Spleen (tissue), 11 donors: ENCODE measurements around the gene ABCA8. TPM values are rescaled to one million over a fixed set of nuclear protein-coding genes. Genes with fewer than 3 reads are reported as not detected.
"Not testable (repeated sequence)": the region's sequence is repeated elsewhere in the genome, so short reads cannot be mapped to it uniquely, and the experiment has no call there.

Experiments used
- DNase-seq: peaks from one replicate; pipeline ENCODE4 v3.0.0-alpha.2; 2020
- H3K27ac ChIP-seq, 8 donors: fragments of 200-600 bp; sonication (generic) in 7 of 8; 1 replicate in 4 of 8; 2 replicates in 4 of 8; pipeline versions ENCODE4 v1.5.0 to v1.8.0; 2016 to 2021; ENCODE audit warnings: inconsistent platforms in 4 of 8, mild to moderate bottlenecking in 4 of 8, moderate library complexity in 1 of 8
- H3K27me3 ChIP-seq, 7 donors: fragments of 200-600 bp; sonication (generic) in 6 of 7; replicated peaks in 1 of 7; 1 replicate in 4 of 7; 2 replicates in 3 of 7; pipeline versions ENCODE4 v1.5.0 to v1.8.0; 2016 to 2021; ENCODE audit warnings: inconsistent platforms in 3 of 7, mild to moderate bottlenecking in 1 of 7
- H3K36me3 ChIP-seq, 6 donors: fragments of 200-600 bp; sonication (generic) in 5 of 6; 1 replicate in 4 of 6; 2 replicates in 2 of 6; pipeline versions ENCODE4 v1.5.0 to v1.8.0; 2016 to 2021; ENCODE audit warnings: inconsistent platforms in 2 of 6
- H3K4me1 ChIP-seq, 6 donors: fragments of 200-600 bp; sonication (generic) in 5 of 6; 1 replicate in 3 of 6; 2 replicates in 3 of 6; pipeline versions ENCODE4 v1.5.0 to v1.8.0; 2016 to 2021; ENCODE audit warnings: inconsistent platforms in 3 of 6
- H3K4me3 ChIP-seq, 8 donors: fragments of 200-600 bp; sonication (generic) in 7 of 8; 1 replicate in 4 of 8; 2 replicates in 4 of 8; pipeline versions ENCODE4 v1.5.0 to v1.8.0; 2016 to 2021; ENCODE audit warnings: inconsistent platforms in 4 of 8, mild to moderate bottlenecking in 4 of 8, moderate library complexity in 2 of 8
- H3K9me3 ChIP-seq, 8 donors: fragments of 200-600 bp; sonication (generic) in 7 of 8; 1 replicate in 4 of 8; 2 replicates in 4 of 8; pipeline versions ENCODE4 v1.5.0 to v1.8.0; 2016 to 2021; ENCODE audit warnings: inconsistent platforms in 4 of 8
- CTCF ChIP-seq, 11 experiments: fragments of 200-600 bp in 7 of 11; fragments of 450-650 bp in 4 of 11; sonication (generic) in 4 of 11; IDR thresholded peaks in 8 of 11; conservative IDR thresholded peaks in 3 of 11; 1 replicate in 7 of 11; 2 replicates in 4 of 11; pipeline versions ENCODE4 v1.4.0 to v1.8.0; 2016 to 2021; ENCODE audit warnings: antibody characterized with exemption in 11 of 11, inconsistent platforms in 4 of 11, mild to moderate bottlenecking in 1 of 11
- POLR2A ChIP-seq, 3 donors: fragments of 450-650 bp; IDR thresholded peaks; one replicate each; pipeline ENCODE4 v1.5.1; 2017; ENCODE audit warnings: antibody characterized with exemption in 3 of 3, mild to moderate bottlenecking in 1 of 3
- POLR2AphosphoS5 ChIP-seq, 3 donors: sonication (generic); formaldehyde crosslinking; IDR thresholded peaks; one replicate each; pipeline ENCODE4 v1.5.1; 2017; ENCODE audit warnings: antibody characterized with exemption in 3 of 3
- WGBS, 5 donors: extraction: QIAGEN DNeasy Blood & Tissue Kit in 3 of 5; methylation state at CpG; one replicate each; pipeline versions ENCODE4 v1.1.5 to v1.1.7; 2013 to 2018; 5-methylcytosine and 5-hydroxymethylcytosine counted together
- intact Hi-C: fragments of 100-400 bp; cut with DNase I; formaldehyde crosslinking; loops from one replicate; pipeline ENCODE4 v1.15.0; 2023; ENCODE audit warnings: low total_unique reads
- polyA plus RNA-seq, 3 donors: library from polyadenylated mRNA; stranded (reverse); fragments of 200-250 nt; gene quantifications; one replicate each; pipeline ENCODE4 v1.2.1, GENCODE V29; 2013
- total RNA-seq, 7 donors: library from RNA; depleted of rRNA in 3 of 7; stranded (reverse); fragments of >200 nt in 3 of 7; fragmentation: NEBNext Ultra II Directional in 4 of 7; extraction: Animal tissue kit (Norgen Biotek cat#: 25700) in 4 of 7; gene quantifications; one replicate each; pipeline versions ENCODE4 v1.1.0 to v1.2.1, GENCODE V29; 2016 to 2021
- donor health status: healthy with polysubstance abuse.
- donor health status: DM: no; HTN: no; CAD: no; lungs with moderate emphysema.
- donor health status: DM: no; HTN: no; CAD: no.
- donor health status: Bipolar disorder and iron deficiency.
- donor health status: healthy.
- donor health status: DM: no; HTN: no; CAD: no.
- donor health status: DM: yes; HTN: yes; CAD: no.

The ABCA8 gene
- total and polyA plus RNA-seq, 10 donors = 1.1 to 89.4 (median 46.2) TPM

- Histone ChIP-seq H3K9me3 (no peaks in the 10 kb centered on the region), H3K4me1 (peaks cover 0 to 12% (median 3%) of the 10 kb centered on the region in 6 donors), H3K4me3 (no peak overlapping the region), H3K36me3 (no peaks in the 10 kb centered on the region), H3K27me3 (no peaks in the 10 kb centered on the region), H3K27ac (no peak overlapping the region)
- 47 to 66% (median 59%) methylated on average over 5 of the region's 5 CpGs for WGBS, 5 donors
- DNase-seq = no peak
- no peak for TF ChIP-seq POLR2A (IDR thresholded peaks at IDR 0.05)
- TF ChIP-seq POLR2AphosphoS5 (IDR thresholded peaks at IDR 0.05) = no peak
- no peak for TF ChIP-seq CTCF (IDR thresholded peaks at IDR 0.05 in 8 of 11, conservative IDR thresholded peaks at IDR 0.05 in 3 of 11)
- intact Hi-C loops = no loop called here
Measured at GRCh38 chr17:68969101-68969500, 13.9 kb upstream of the ABCA8 start.

- Histone ChIP-seq H3K4me3 (no peak overlapping the region), H3K4me1 (no peaks in the 10 kb centered on the region), H3K27me3 (no peaks in the 10 kb centered on the region), H3K9me3 (peaks cover 0 to 12% (median 3%) of the 10 kb centered on the region in 8 donors), H3K27ac (no peak overlapping the region), H3K36me3 (no peaks in the 10 kb centered on the region)
- 88 to 96% (median 95%) methylated on average over 4 of the region's 4 CpGs for WGBS, 5 donors
- DNase-seq = no peak
- no peak for TF ChIP-seq CTCF (IDR thresholded peaks at IDR 0.05 in 8 of 11, conservative IDR thresholded peaks at IDR 0.05 in 3 of 11)
- no peak for TF ChIP-seq POLR2AphosphoS5 (IDR thresholded peaks at IDR 0.05)
- TF ChIP-seq POLR2A (IDR thresholded peaks at IDR 0.05) = no peak
- intact Hi-C loops = no loop called here
Measured at GRCh38 chr17:68963958-68964357, 8.8 kb upstream of the ABCA8 start.

GRCh38 chr17:68961214-68961882 lies 6.2 kb upstream of the ABCA8 start:
- 71 to 82% (median 77%) methylated on average over 9 of the region's 9 CpGs for WGBS, 5 donors
- Histone ChIP-seq H3K36me3 (no peaks in the 10 kb centered on the region), H3K4me3 (no peak overlapping the region), H3K4me1 (no peaks in the 10 kb centered on the region), H3K9me3 (peaks cover 0 to 12% (median 3%) of the 10 kb centered on the region in 8 donors), H3K27ac (no peak overlapping the region), H3K27me3 (no peaks in the 10 kb centered on the region)
- intact Hi-C loops = no loop called here
- DNase-seq = no peak
- TF ChIP-seq POLR2A (IDR thresholded peaks at IDR 0.05) (no peak), POLR2AphosphoS5 (IDR thresholded peaks at IDR 0.05) (no peak), CTCF (IDR thresholded peaks at IDR 0.05 in 8 of 11, conservative IDR thresholded peaks at IDR 0.05 in 3 of 11) (no peak)

- DNase-seq, H3K27me3 ChIP-seq, H3K27ac ChIP-seq, H3K4me1 ChIP-seq, H3K36me3 ChIP-seq, intact Hi-C loops, H3K4me3 ChIP-seq: not testable (repeated sequence)
- 78 to 96% (median 92%) methylated on average over 2 of the region's 2 CpGs for whole genome bisulfite sequencing, 5 donors
- H3K9me3 ChIP-seq = peaks cover 0 to 12% (median 3%) of the 10 kb centered on the region in 8 donors
Measured at GRCh38 chr17:68959117-68959516, 3.9 kb upstream of the ABCA8 start.
